Astrocyte (in vitro differentiated cells and primary cell): Measurements from ENCODE around the gene CRB2. TPM values are rescaled to one million over a fixed set of nuclear protein-coding genes. Genes with fewer than 3 reads are reported as not detected.

Experiments
- DNase-seq: peaks from one replicate; pipeline ENCODE4 v3.0.0-alpha.2; 2010; ENCODE audit warnings: low read depth
- FAIRE-seq: peaks from 2 replicates; lab custom pipeline; 2011; peaks lifted over from hg19 to GRCh38; lab: Jason Lieb, UNC
- H2AFZ ChIP-seq: 2 replicates; pipeline ENCODE4 v1.6.0; 2012; ENCODE audit warnings: low read depth, low read length, inconsistent platforms
- H3K27ac ChIP-seq: 2 replicates; pipeline ENCODE4 v1.5.1; 2011; ENCODE audit warnings: low read depth, low read length, inconsistent platforms
- H3K27me3 ChIP-seq: 2 replicates; pipeline ENCODE4 v1.6.0; 2011; ENCODE audit warnings: low read length, inconsistent platforms; ENCODE audit not compliant: insufficient read depth
- H3K36me3 ChIP-seq: 2 replicates; pipeline ENCODE4 v1.5.1; 2011; ENCODE audit warnings: low read length, inconsistent platforms; ENCODE audit not compliant: insufficient read depth
- H3K4me1 ChIP-seq: 2 replicates; pipeline ENCODE4 v1.5.1; 2011; ENCODE audit warnings: low read length, inconsistent platforms; ENCODE audit not compliant: insufficient read depth
- H3K4me2 ChIP-seq: 2 replicates; pipeline ENCODE4 v1.6.0; 2012; ENCODE audit warnings: low read length, inconsistent platforms
- H3K4me3 ChIP-seq: 2 replicates; pipeline ENCODE4 v1.5.1; 2011; ENCODE audit warnings: low read depth, mild to moderate bottlenecking, low read length, inconsistent platforms; ENCODE audit not compliant: insufficient read depth
- H3K79me2 ChIP-seq: 2 replicates; pipeline ENCODE4 v1.6.0; 2012; ENCODE audit warnings: mild to moderate bottlenecking, low read length, inconsistent platforms; ENCODE audit not compliant: insufficient read depth
- H3K9ac ChIP-seq: 2 replicates; pipeline ENCODE4 v1.6.0; 2012; ENCODE audit warnings: mild to moderate bottlenecking, low read length, inconsistent platforms
- H3K9me3 ChIP-seq: 2 replicates; pipeline ENCODE4 v1.5.1; 2012; ENCODE audit warnings: low read depth, mild to moderate bottlenecking, low read length, inconsistent platforms; ENCODE audit not compliant: insufficient read depth
- H4K20me1 ChIP-seq: 2 replicates; pipeline ENCODE4 v1.6.0; 2012; ENCODE audit warnings: low read length, inconsistent platforms; ENCODE audit not compliant: insufficient read depth
- H3K27ac Mint-ChIP-seq: one replicate; pipeline ENCODE4 v1.8.0; 2021; ENCODE audit warnings: mild to moderate bottlenecking, mixed read lengths; ENCODE audit not compliant: unreplicated experiment
- H3K27me3 Mint-ChIP-seq: one replicate; pipeline ENCODE4 v1.8.0; 2021; ENCODE audit warnings: low read depth, mixed read lengths; ENCODE audit not compliant: unreplicated experiment
- H3K36me3 Mint-ChIP-seq: one replicate; pipeline ENCODE4 v1.8.0; 2021; ENCODE audit warnings: low read depth, mixed read lengths; ENCODE audit not compliant: unreplicated experiment
- H3K4me1 Mint-ChIP-seq: one replicate; pipeline ENCODE4 v1.8.0; 2021; ENCODE audit warnings: low read depth, mixed read lengths; ENCODE audit not compliant: unreplicated experiment
- H3K4me3 Mint-ChIP-seq: one replicate; pipeline ENCODE4 v1.8.0; 2021; ENCODE audit warnings: mild to moderate bottlenecking, moderate library complexity, mixed read lengths; ENCODE audit not compliant: unreplicated experiment
- H3K9me3 Mint-ChIP-seq: one replicate; pipeline ENCODE4 v1.8.0; 2021; ENCODE audit warnings: mild to moderate bottlenecking, mixed read lengths; ENCODE audit not compliant: unreplicated experiment
- CTCF ChIP-seq: IDR thresholded peaks from 2 replicates; pipeline ENCODE4 v1.5.1; 2011; ENCODE audit warnings: low read depth, mild to moderate bottlenecking, inconsistent platforms, low read length, moderate library complexity; ENCODE audit not compliant: insufficient read depth
- EZH2 ChIP-seq: IDR thresholded peaks from 2 replicates; pipeline ENCODE4 v1.6.1; 2012; ENCODE audit warnings: mild to moderate bottlenecking, low read length, inconsistent platforms; ENCODE audit not compliant: insufficient read depth
- total RNA-seq: library from RNA; stranded (reverse); gene quantifications from 2 replicates; pipeline ENCODE4 v1.2.1, GENCODE V29; 2021

CRB2 gene
- total RNA-seq, 1 donor from 2014 or later: 2.4 TPM

DNA sequence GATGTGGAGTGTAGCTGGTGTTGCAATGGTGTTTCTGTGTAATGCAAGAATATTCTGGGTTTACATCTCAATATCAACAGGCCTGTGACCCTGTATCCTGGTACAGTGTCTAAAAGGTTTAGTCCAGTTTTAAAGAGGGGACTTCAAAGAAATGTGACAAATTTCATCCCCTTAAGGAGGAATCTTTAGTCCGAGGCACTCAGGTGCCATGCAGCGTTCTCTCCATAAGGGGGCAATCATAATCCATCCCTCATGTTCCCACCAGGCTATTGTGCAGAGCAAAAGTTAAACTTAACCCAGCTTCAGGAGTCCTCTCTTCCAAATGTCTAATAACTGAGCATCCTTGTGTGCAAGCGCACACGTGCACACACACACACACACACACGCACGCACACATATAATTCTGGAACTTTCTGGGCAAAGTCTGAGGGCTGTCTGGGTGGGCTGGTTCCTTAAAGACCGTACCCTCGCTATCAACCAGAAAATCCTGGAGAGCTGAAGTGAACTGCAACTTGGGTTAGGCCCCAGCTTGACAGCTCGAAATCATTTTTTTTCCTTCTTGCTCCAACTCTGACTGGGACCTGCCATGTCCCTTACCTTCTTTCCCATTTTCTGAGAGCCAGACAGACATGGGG, 46.0 kb downstream of the CRB2 start:
- Histone ChIP-seq H3K4me3 (no peak overlapping the region), H3K9me3 (no peaks in the 10 kb centered on the region), H3K27ac (no peak overlapping the region), H2AFZ (no peak overlapping the region), H3K79me2 (no peaks in the 10 kb centered on the region), H3K36me3 (no peaks in the 10 kb centered on the region), H3K4me2 (no peak overlapping the region), H4K20me1 (peaks cover 3% of the 10 kb centered on the region), H3K9ac (no peak overlapping the region), H3K27me3 (peaks cover 2% of the 10 kb centered on the region), H3K4me1 (peaks cover 7% of the 10 kb centered on the region)
- Mint-ChIP-seq H3K9me3 (no peaks in the 10 kb centered on the region), H3K36me3 (peaks cover 3% of the 10 kb centered on the region), H3K27me3 (peaks cover 21% of the 10 kb centered on the region), H3K27ac (no peak overlapping the region), H3K4me1 (peaks cover 9% of the 10 kb centered on the region), H3K4me3 (no peak overlapping the region)
- FAIRE-seq (no peak), DNase-seq (peak; percentile 20)
- TF ChIP-seq EZH2: no peak
- peak; percentile 95 for TF ChIP-seq CTCF

DNA sequence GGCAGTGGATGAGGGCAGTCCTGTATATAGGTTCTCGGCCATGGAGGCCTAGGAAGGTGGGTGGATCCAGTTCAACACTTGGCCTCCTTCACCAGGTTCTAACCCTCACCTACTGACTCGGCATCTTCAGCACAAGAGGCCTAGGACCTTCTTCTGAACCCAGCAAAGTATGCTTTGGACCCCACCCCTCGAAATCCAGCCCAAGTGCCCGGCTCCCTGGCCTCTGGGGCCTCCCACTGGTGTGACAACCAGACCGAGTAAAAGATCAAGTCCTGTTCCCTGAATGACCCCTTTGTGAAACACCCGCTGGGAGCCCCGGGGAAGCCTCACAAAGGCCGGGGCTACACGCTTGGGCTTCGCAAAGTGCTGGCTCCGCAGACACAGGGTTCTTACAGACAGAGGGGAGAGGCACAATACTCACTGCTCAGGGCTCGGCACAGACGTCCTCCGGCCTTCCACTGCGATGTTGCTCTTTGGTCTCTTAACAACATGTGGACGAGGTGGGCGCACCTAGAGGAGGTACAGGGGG, 47.0 kb downstream of the CRB2 start:
- TF ChIP-seq CTCF (no peak), EZH2 (no peak)
- no peak overlapping the region for H3K27ac ChIP-seq
- H3K4me1 ChIP-seq: peaks cover 12% of the 10 kb centered on the region
- H3K4me1 Mint-ChIP-seq: peaks cover 12% of the 10 kb centered on the region
- H3K4me2 ChIP-seq: no peak overlapping the region
- H3K79me2 ChIP-seq: no peaks in the 10 kb centered on the region
- no peak overlapping the region for H3K4me3 Mint-ChIP-seq
- H4K20me1 ChIP-seq: peaks cover 3% of the 10 kb centered on the region
- H3K36me3 Mint-ChIP-seq: peaks cover 3% of the 10 kb centered on the region
- peaks cover 18% of the 10 kb centered on the region for H3K27me3 Mint-ChIP-seq
- H3K9me3 ChIP-seq: no peaks in the 10 kb centered on the region
- no peak overlapping the region for H3K27ac Mint-ChIP-seq
- H3K27me3 ChIP-seq: peaks cover 2% of the 10 kb centered on the region
- DNase-seq: no peak
- no peak overlapping the region for H2AFZ ChIP-seq
- H3K4me3 ChIP-seq: no peak overlapping the region
- H3K9ac ChIP-seq: no peak overlapping the region
- no peaks in the 10 kb centered on the region for H3K9me3 Mint-ChIP-seq
- H3K36me3 ChIP-seq: no peaks in the 10 kb centered on the region
- FAIRE-seq: no peak

GRCh38 chr9:123406016-123406415, 50.0 kb downstream of the CRB2 start:
- no peak overlapping the region for H3K4me3 Mint-ChIP-seq
- FAIRE-seq: no peak

More at GRCh38 chr9:123406016-123406415, 50.0 kb downstream of the CRB2 start:
- Mint-ChIP-seq H3K36me3 (no peaks in the 10 kb centered on the region), H3K27me3 (peaks cover 18% of the 10 kb centered on the region), H3K4me1 (peaks cover 12% of the 10 kb centered on the region), H3K9me3 (no peaks in the 10 kb centered on the region), H3K27ac (no peak overlapping the region)
- no peak overlapping the region for H2AFZ ChIP-seq
- H3K4me2 ChIP-seq: no peak overlapping the region
- H4K20me1 ChIP-seq: peaks cover 6% of the 10 kb centered on the region
- no peak overlapping the region for H3K4me3 ChIP-seq
- H3K36me3 ChIP-seq: no peaks in the 10 kb centered on the region
- H3K27me3 ChIP-seq: peaks cover 2% of the 10 kb centered on the region
- DNase-seq: no peak
- H3K79me2 ChIP-seq: no peaks in the 10 kb centered on the region
- TF ChIP-seq EZH2: no peak
- TF ChIP-seq CTCF: no peak
- H3K4me1 ChIP-seq: peaks cover 12% of the 10 kb centered on the region
- no peak overlapping the region for H3K9ac ChIP-seq
- H3K9me3 ChIP-seq: no peaks in the 10 kb centered on the region
- no peak overlapping the region for H3K27ac ChIP-seq
